OCI-LY7 (cell line): ENCODE results near the gene CUX1. TPM values are rescaled to one million over a fixed set of nuclear protein-coding genes. Genes with fewer than 3 reads are reported as not detected.

Source experiments
- BruUV-seq: library from RNA; stranded (reverse); fragments of 400-500 nt; replicated peaks from 2 replicates; lab custom pipeline; 2021; lab: Mats Ljungman, UMichigan
- CTCF ChIA-PET: fragments of 300-600 bp; sonication (Branson Sonifier 250); formaldehyde crosslinking; loops from one replicate; lab custom pipeline; 2022; ENCODE audit warnings: antibody characterized with exemption; ENCODE audit not compliant: unreplicated experiment; lab: Charles Lee
- POLR2A ChIA-PET: fragments of 300-600 bp; sonication (Branson Sonifier 250); formaldehyde crosslinking; loops from one replicate; lab custom pipeline; 2022; ENCODE audit warnings: antibody characterized with exemption; lab: Charles Lee
- DNase-seq: peaks from one replicate; pipeline ENCODE4 v3.0.0-alpha.2; 2015; ENCODE audit warnings: low spot score
- H2AFZ ChIP-seq: fragments of 200-600 bp; sonication (generic), shearing (Covaris generic); 2 replicates; pipeline ENCODE4 v1.6.1; 2014; ENCODE audit warnings: mild to moderate bottlenecking, antibody characterized with exemption, low read length, moderate library complexity
- H3K27ac ChIP-seq: fragments of 200-600 bp; sonication (generic); 2 replicates; pipeline ENCODE4 v1.5.1; 2014; ENCODE audit warnings: mixed run types, low read depth, mild to moderate bottlenecking, moderate library complexity, low read length, inconsistent platforms; ENCODE audit not compliant: poor library complexity, severe bottlenecking
- H3K36me3 ChIP-seq: fragments of 200-600 bp; sonication (generic); 2 replicates; pipeline ENCODE4 v1.6.1; 2014; ENCODE audit warnings: mild to moderate bottlenecking, antibody characterized with exemption, low read length, moderate library complexity, mixed read lengths; ENCODE audit not compliant: insufficient read depth
- H3K4me1 ChIP-seq: fragments of 200-600 bp; sonication (generic); 2 replicates; pipeline ENCODE4 v1.5.1; 2014; ENCODE audit warnings: mild to moderate bottlenecking, low read length; ENCODE audit not compliant: insufficient read depth, poor library complexity, severe bottlenecking
- H3K4me2 ChIP-seq: fragments of 200-600 bp; sonication (generic); 2 replicates; pipeline ENCODE4 v1.6.1; 2014; ENCODE audit warnings: mild to moderate bottlenecking, low read length
- H3K4me3 ChIP-seq: fragments of 200-600 bp; sonication (generic); 2 replicates; pipeline ENCODE4 v1.5.1; 2014; ENCODE audit warnings: mild to moderate bottlenecking, low read depth, low read length; ENCODE audit not compliant: poor library complexity, severe bottlenecking
- H3K79me2 ChIP-seq: fragments of 200-600 bp; sonication (generic); 2 replicates; pipeline ENCODE4 v1.6.1; 2016; ENCODE audit warnings: low read depth, mild to moderate bottlenecking, low read length, moderate library complexity, mixed read lengths; ENCODE audit not compliant: insufficient read depth
- H3K9me2 ChIP-seq: fragments of 200-600 bp; sonication (generic); 2 replicates; pipeline ENCODE4 v1.6.1; 2016; ENCODE audit warnings: mild to moderate bottlenecking, low read length, mixed read lengths; ENCODE audit not compliant: insufficient read depth
- H3K9me3 ChIP-seq: fragments of 200-600 bp; sonication (generic); 2 replicates; pipeline ENCODE4 v1.6.1; 2014; ENCODE audit warnings: mild to moderate bottlenecking, mixed run types, low read length, mixed read lengths
- H4K20me1 ChIP-seq: fragments of 200-600 bp; sonication (generic); 2 replicates; pipeline ENCODE4 v1.6.1; 2014; ENCODE audit warnings: mild to moderate bottlenecking, antibody characterized with exemption, low read length, moderate library complexity, mixed read lengths; ENCODE audit not compliant: insufficient read depth
- EZH2phosphoT487 ChIP-seq: fragments of 200-600 bp; sonication (generic); IDR thresholded peaks from 2 replicates; pipeline ENCODE4 v1.6.1; 2018; ENCODE audit warnings: low read depth, borderline replicate concordance, mild to moderate bottlenecking, mixed run types, antibody characterized with exemption, low read length, moderate library complexity, mixed read lengths
- intact Hi-C: fragments of 100-400 bp; cut with micrococcal nuclease; formaldehyde crosslinking; loops from one replicate; pipeline ENCODE4 v1.10.0; 2022; ENCODE audit not compliant: unreplicated experiment
- total RNA-seq, 2 experiments: library from RNA; depleted of rRNA in 1 of 2; stranded (reverse); fragments of >200 nt in 1 of 2; shearing (Covaris generic) in 1 of 2; gene quantifications; 2 replicates each; pipeline ENCODE4 v1.2.3, GENCODE V29; 2014 to 2022
- TF ChIP-seq, protein P1 (sequence below): fragments of 200-600 bp; sonication (generic); conservative IDR thresholded peaks from 2 replicates; pipeline ENCODE4 v1.5.1; 2014; ENCODE audit warnings: mild to moderate bottlenecking, antibody characterized with exemption, low read length, moderate library complexity, mixed read lengths

The CUX1 gene
- total RNA-seq, 2 experiments from 2014 or later = 143 to 199 TPM

DNA sequence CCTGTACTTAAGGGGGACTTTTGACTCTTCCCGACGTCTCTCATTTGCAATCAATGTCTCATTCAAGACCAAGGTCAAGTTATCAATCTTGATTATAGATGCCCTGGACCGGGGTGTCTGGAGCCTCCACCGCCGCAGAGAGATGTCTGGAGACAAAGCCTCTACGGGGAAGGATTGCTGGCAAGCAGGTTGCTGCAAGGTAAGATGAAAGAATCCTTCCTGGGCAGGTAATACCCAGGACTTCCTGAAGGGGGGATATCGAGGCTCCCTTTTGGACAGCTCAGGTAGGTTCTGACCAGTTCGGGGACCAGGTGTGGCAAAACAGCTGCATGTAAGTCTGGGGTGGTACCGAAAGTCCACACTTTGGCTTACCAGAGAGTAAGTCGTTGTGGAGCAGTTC, 12.5 kb upstream of the CUX1 start:
- Histone ChIP-seq H3K9me2 (no peaks in the 10 kb centered on the region), H4K20me1 (no peaks in the 10 kb centered on the region), H2AFZ (peak overlapping the region; percentile 73; the same call in 1 of the 2 replicates), H3K4me2 (peak overlapping the region; percentile 65), H3K27ac (peak overlapping the region; percentile 80), H3K79me2 (no peaks in the 10 kb centered on the region), H3K4me1 (peaks cover 78% of the 10 kb centered on the region), H3K4me3 (peak overlapping the region; percentile 51), H3K9me3 (no peaks in the 10 kb centered on the region), H3K36me3 (no peaks in the 10 kb centered on the region)
- BruUV-seq = no TSS peak
- POLR2A ChIA-PET = interaction anchor here (0.7 to 15.8 kb wide), 9 partner anchors 9 to 75 kb away, joined by 3 to 177 read pairs (median 3); partner anchors contain the start of gene CUX1
- DNase-seq = peak; percentile 72
- intact Hi-C loops = loop anchor here (10.0 kb wide), 1 partner anchor 640 kb away; no protein-coding TSS in a partner anchor
- CTCF ChIA-PET = interaction anchor here (1.2 to 1.3 kb wide), 2 partner anchors 8 to 116 kb away, joined by 3 to 7 read pairs; no protein-coding TSS in a partner anchor
- TF ChIP-seq, protein P1, sequence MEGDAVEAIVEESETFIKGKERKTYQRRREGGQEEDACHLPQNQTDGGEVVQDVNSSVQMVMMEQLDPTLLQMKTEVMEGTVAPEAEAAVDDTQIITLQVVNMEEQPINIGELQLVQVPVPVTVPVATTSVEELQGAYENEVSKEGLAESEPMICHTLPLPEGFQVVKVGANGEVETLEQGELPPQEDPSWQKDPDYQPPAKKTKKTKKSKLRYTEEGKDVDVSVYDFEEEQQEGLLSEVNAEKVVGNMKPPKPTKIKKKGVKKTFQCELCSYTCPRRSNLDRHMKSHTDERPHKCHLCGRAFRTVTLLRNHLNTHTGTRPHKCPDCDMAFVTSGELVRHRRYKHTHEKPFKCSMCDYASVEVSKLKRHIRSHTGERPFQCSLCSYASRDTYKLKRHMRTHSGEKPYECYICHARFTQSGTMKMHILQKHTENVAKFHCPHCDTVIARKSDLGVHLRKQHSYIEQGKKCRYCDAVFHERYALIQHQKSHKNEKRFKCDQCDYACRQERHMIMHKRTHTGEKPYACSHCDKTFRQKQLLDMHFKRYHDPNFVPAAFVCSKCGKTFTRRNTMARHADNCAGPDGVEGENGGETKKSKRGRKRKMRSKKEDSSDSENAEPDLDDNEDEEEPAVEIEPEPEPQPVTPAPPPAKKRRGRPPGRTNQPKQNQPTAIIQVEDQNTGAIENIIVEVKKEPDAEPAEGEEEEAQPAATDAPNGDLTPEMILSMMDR = peak; percentile 71
- TF ChIP-seq EZH2phosphoT487 = no peak

GRCh38 chr7:101812595-101812994, 4.8 kb upstream of the CUX1 start:
- H3K9me2 ChIP-seq = no peaks in the 10 kb centered on the region
- H3K79me2 ChIP-seq = peaks cover 8% of the 10 kb centered on the region
- no TSS peak for BruUV-seq
- intact Hi-C loops = no loop called here
- H3K9me3 ChIP-seq = no peaks in the 10 kb centered on the region
- H4K20me1 ChIP-seq = no peaks in the 10 kb centered on the region
- peaks cover 4% of the 10 kb centered on the region for H3K36me3 ChIP-seq
- ChIA-PET CTCF (interaction anchor here (0.5 kb wide), 1 partner anchor 210 kb away, joined by 3 read pairs; no protein-coding TSS in a partner anchor), POLR2A (interaction anchor here (0.7 to 6.1 kb wide), 2 partner anchors 13 to 48 kb away, joined by 3 to 53 read pairs; no protein-coding TSS in a partner anchor)
- H3K4me2 ChIP-seq = peak overlapping the region; percentile 82; the same call in 1 of the 2 replicates
- H3K4me1 ChIP-seq = peaks cover 47% of the 10 kb centered on the region
- no peak overlapping the region for H3K4me3 ChIP-seq
- H3K27ac ChIP-seq = no peak overlapping the region
- H2AFZ ChIP-seq = no peak overlapping the region; the same call in 1 of the 2 replicates
- TF ChIP-seq, protein P1 = peak; percentile 58
- no peak for TF ChIP-seq EZH2phosphoT487
- DNase-seq = no peak
